ENCODE data around the gene ABLIM2. TPM values are rescaled to one million over a fixed set of nuclear protein-coding genes. Genes with fewer than 3 reads are reported as not detected.

Gene ABLIM2
- total RNA-seq, 2 experiments from 2014 or later = 0.76 TPM; not detected in 1

DNA sequence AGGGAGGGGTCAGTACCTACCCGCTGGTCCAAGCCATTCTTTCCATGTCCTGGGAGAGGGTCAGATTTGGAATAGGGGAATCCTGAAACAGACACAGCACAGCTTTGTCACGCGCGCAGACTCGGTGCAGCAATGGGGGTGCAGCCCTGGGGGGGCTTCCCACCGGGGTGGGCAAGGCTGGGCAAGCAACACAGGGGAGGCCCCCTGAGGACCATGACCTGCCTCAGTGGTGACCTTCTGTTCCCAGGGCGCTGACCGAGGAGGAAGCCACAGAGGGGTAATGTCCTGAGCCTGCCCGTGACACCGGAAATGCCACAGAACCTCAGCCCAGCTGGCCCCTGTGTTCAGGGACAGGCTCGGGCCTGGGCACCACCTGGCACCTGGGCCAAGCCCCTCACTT lies 165.8 kb downstream of the ABLIM2 start:
- intact Hi-C loops (cut with micrococcal nuclease; ENCODE audit: unreplicated experiment) = no loop called here
- no peaks in the 10 kb centered on the region for H3K9me2 ChIP-seq (ENCODE audit: insufficient read depth, low read length)
- H3K4me1 ChIP-seq (ENCODE audit: insufficient read depth, low read length, poor library complexity, severe bottlenecking) = no peaks in the 10 kb centered on the region
- ChIA-PET CTCF (ENCODE audit: unreplicated experiment) (no interaction called here), POLR2A (no interaction called here)
- TF ChIP-seq, protein P1, sequence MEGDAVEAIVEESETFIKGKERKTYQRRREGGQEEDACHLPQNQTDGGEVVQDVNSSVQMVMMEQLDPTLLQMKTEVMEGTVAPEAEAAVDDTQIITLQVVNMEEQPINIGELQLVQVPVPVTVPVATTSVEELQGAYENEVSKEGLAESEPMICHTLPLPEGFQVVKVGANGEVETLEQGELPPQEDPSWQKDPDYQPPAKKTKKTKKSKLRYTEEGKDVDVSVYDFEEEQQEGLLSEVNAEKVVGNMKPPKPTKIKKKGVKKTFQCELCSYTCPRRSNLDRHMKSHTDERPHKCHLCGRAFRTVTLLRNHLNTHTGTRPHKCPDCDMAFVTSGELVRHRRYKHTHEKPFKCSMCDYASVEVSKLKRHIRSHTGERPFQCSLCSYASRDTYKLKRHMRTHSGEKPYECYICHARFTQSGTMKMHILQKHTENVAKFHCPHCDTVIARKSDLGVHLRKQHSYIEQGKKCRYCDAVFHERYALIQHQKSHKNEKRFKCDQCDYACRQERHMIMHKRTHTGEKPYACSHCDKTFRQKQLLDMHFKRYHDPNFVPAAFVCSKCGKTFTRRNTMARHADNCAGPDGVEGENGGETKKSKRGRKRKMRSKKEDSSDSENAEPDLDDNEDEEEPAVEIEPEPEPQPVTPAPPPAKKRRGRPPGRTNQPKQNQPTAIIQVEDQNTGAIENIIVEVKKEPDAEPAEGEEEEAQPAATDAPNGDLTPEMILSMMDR (conservative IDR thresholded peaks at IDR 0.05; ENCODE audit: low read length) = no peak
- no peak overlapping the region for H2AFZ ChIP-seq (ENCODE audit: low read length)
- H3K36me3 ChIP-seq (ENCODE audit: insufficient read depth, low read length) = no peaks in the 10 kb centered on the region
- H3K4me3 ChIP-seq (ENCODE audit: low read depth, low read length, poor library complexity, severe bottlenecking) = no peak overlapping the region
- no peaks in the 10 kb centered on the region for H3K9me3 ChIP-seq (ENCODE audit: low read length)
- no peak for DNase-seq (ENCODE audit: low spot score)
- BruUV-seq (replicated peaks) = no TSS peak
- no peak overlapping the region for H3K27ac ChIP-seq (ENCODE audit: low read depth, low read length, poor library complexity, severe bottlenecking)
- no peaks in the 10 kb centered on the region for H3K79me2 ChIP-seq (ENCODE audit: insufficient read depth, low read depth, low read length)
- no peaks in the 10 kb centered on the region for H4K20me1 ChIP-seq (ENCODE audit: insufficient read depth, low read length)
- no peak overlapping the region for H3K4me2 ChIP-seq (ENCODE audit: low read length)

DNA sequence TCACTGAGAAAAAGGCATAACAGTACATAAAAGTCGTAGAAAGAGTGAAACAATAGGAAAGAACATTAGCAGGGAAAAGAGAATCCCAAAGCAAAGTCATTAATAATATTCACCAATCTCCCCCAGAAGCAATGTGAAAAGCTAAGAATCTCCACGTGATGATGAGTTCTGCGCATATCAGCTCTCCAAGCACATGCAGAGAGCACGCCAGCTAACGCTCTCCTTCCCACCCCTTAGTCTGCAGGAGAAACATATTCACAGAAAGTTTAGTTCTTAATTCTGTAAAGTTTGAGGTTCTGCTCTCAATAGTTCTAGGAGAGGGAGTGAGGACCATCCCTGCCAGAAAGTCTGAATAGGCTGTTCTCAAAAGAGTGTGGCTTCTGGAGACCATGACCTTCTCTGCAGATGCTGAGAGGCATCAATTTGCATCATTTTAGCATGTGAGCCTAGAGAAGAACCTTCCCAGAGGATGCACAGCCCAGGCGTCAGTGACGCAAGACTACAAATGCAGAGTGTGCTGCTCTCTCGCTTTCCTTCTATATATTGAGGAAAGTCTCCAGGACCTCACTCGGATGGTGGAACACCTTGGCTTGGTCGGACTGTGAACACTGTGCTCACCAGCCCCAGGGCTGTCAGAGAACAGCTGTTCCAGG lies 167.7 kb downstream of the ABLIM2 start:
- Histone ChIP-seq H4K20me1 (ENCODE audit: insufficient read depth, low read length) (no peaks in the 10 kb centered on the region), H3K79me2 (ENCODE audit: insufficient read depth, low read depth, low read length) (no peaks in the 10 kb centered on the region), H3K4me2 (ENCODE audit: low read length) (no peak overlapping the region), H2AFZ (ENCODE audit: low read length) (no peak overlapping the region), H3K9me2 (ENCODE audit: insufficient read depth, low read length) (no peaks in the 10 kb centered on the region), H3K9me3 (ENCODE audit: low read length) (no peaks in the 10 kb centered on the region), H3K27ac (ENCODE audit: low read depth, low read length, poor library complexity, severe bottlenecking) (no peak overlapping the region), H3K36me3 (ENCODE audit: insufficient read depth, low read length) (no peaks in the 10 kb centered on the region), H3K4me1 (ENCODE audit: insufficient read depth, low read length, poor library complexity, severe bottlenecking) (no peaks in the 10 kb centered on the region), H3K4me3 (ENCODE audit: low read depth, low read length, poor library complexity, severe bottlenecking) (no peak overlapping the region)
- ChIA-PET CTCF (ENCODE audit: unreplicated experiment) (no interaction called here), POLR2A (no interaction called here)
- no peak for DNase-seq (ENCODE audit: low spot score)
- TF ChIP-seq, protein P1 (conservative IDR thresholded peaks at IDR 0.05; ENCODE audit: low read length) = no peak
- no peak for TF ChIP-seq EZH2phosphoT487 (IDR thresholded peaks at IDR 0.05; ENCODE audit: borderline replicate concordance, low read depth, low read length)
- BruUV-seq (replicated peaks) = no TSS peak
- intact Hi-C loops (cut with micrococcal nuclease; ENCODE audit: unreplicated experiment) = no loop called here

DNA sequence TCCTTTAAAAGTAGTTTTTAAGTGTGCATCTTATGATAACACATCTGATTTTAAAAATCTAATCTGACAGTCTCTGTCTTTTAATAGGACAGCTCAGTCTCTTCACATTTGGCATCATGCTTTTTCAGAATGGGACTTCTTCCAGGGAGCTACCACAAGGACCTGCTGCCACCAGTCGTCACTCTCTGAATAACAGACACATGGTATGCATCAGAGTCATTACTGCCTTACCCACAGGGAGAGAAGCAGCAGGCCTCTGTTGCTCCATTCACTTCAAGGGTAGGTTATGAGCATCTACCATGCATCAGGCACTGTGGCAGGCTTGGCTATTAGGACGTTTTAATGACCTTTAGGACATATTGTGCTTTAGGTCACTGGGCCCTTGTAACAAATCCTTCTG lies 169.0 kb downstream of the ABLIM2 start:
- intact Hi-C loops (cut with micrococcal nuclease; ENCODE audit: unreplicated experiment) = no loop called here

More for the DNA sequence above, 169.0 kb downstream of the ABLIM2 start:
- TF ChIP-seq, protein P1 (conservative IDR thresholded peaks at IDR 0.05; ENCODE audit: low read length) = no peak
- Histone ChIP-seq H2AFZ (ENCODE audit: low read length) (no peak overlapping the region), H3K4me3 (ENCODE audit: low read depth, low read length, poor library complexity, severe bottlenecking) (no peak overlapping the region), H3K9me2 (ENCODE audit: insufficient read depth, low read length) (no peaks in the 10 kb centered on the region), H3K36me3 (ENCODE audit: insufficient read depth, low read length) (no peaks in the 10 kb centered on the region), H3K4me1 (ENCODE audit: insufficient read depth, low read length, poor library complexity, severe bottlenecking) (no peaks in the 10 kb centered on the region), H3K9me3 (ENCODE audit: low read length) (no peaks in the 10 kb centered on the region), H3K27ac (ENCODE audit: low read depth, low read length, poor library complexity, severe bottlenecking) (no peak overlapping the region), H3K79me2 (ENCODE audit: insufficient read depth, low read depth, low read length) (no peaks in the 10 kb centered on the region), H4K20me1 (ENCODE audit: insufficient read depth, low read length) (no peaks in the 10 kb centered on the region), H3K4me2 (ENCODE audit: low read length) (no peak overlapping the region)
- POLR2A ChIA-PET = no interaction called here
- CTCF ChIA-PET (ENCODE audit: unreplicated experiment) = no interaction called here
- BruUV-seq (replicated peaks) = no TSS peak
- DNase-seq (ENCODE audit: low spot score) = no peak
